ENCODE data around the gene PACSIN2.

PACSIN2 gene

GRCh38 chr22:42910221-42910942 lies 104.6 kb downstream of the PACSIN2 start:
- DNase-seq (no peak), ATAC-seq (no peak)
- Mint-ChIP-seq H3K27ac (no peak overlapping the region), H3K4me3 (no peak overlapping the region), H3K27me3 (no peaks in the 10 kb centered on the region), H3K4me1 (no peaks in the 10 kb centered on the region), H3K9me3 (no peaks in the 10 kb centered on the region)

- H3K9me3 Mint-ChIP-seq: no peaks in the 10 kb centered on the region
- H3K4me1 Mint-ChIP-seq: peaks cover 5% of the 10 kb centered on the region
- H3K27ac Mint-ChIP-seq: no peak overlapping the region
- DNase-seq: no peak
- H3K4me3 Mint-ChIP-seq: no peak overlapping the region
- ATAC-seq: no peak
- H3K27me3 Mint-ChIP-seq: no peaks in the 10 kb centered on the region
Measured at GRCh38 chr22:42909363-42910058, 105.4 kb downstream of the PACSIN2 start.

- Mint-ChIP-seq H3K27ac (peak overlapping the region in 1 of 2 donors; percentile 3), H3K27me3 (no peaks in the 10 kb centered on the region), H3K4me3 (no peak overlapping the region), H3K9me3 (no peaks in the 10 kb centered on the region), H3K4me1 (peaks cover 6% of the 10 kb centered on the region)
- DNase-seq (no peak), ATAC-seq (no peak)
Measured at GRCh38 chr22:42908374-42908746, 106.6 kb downstream of the PACSIN2 start.

GRCh38 chr22:42907404-42908373 lies 107.3 kb downstream of the PACSIN2 start:
- no peak overlapping the region for H3K4me3 Mint-ChIP-seq
- peaks cover 6% of the 10 kb centered on the region for H3K4me1 Mint-ChIP-seq
- no peaks in the 10 kb centered on the region for H3K9me3 Mint-ChIP-seq
- DNase-seq (no peak), ATAC-seq (no peak)
- H3K27me3 Mint-ChIP-seq: no peaks in the 10 kb centered on the region
- no peak overlapping the region for H3K27ac Mint-ChIP-seq

GRCh38 chr22:42906605-42907348 lies 108.2 kb downstream of the PACSIN2 start:
- no peak for DNase-seq
- ATAC-seq: no peak
- H3K4me1 Mint-ChIP-seq: peaks cover 6% of the 10 kb centered on the region
- H3K27ac Mint-ChIP-seq: no peak overlapping the region
- no peak overlapping the region for H3K4me3 Mint-ChIP-seq
- H3K9me3 Mint-ChIP-seq: no peaks in the 10 kb centered on the region
- H3K27me3 Mint-ChIP-seq: no peaks in the 10 kb centered on the region

GRCh38 chr22:42905702-42906183 lies 109.2 kb downstream of the PACSIN2 start:
- H3K27me3 Mint-ChIP-seq: no peaks in the 10 kb centered on the region
- DNase-seq (no peak), ATAC-seq (no peak)
- H3K9me3 Mint-ChIP-seq: no peaks in the 10 kb centered on the region
- no peak overlapping the region for H3K27ac Mint-ChIP-seq
- H3K4me1 Mint-ChIP-seq: peaks cover 6% of the 10 kb centered on the region
- H3K4me3 Mint-ChIP-seq: no peak overlapping the region

- Mint-ChIP-seq H3K9me3 (no peaks in the 10 kb centered on the region), H3K27ac (no peak overlapping the region), H3K27me3 (no peaks in the 10 kb centered on the region), H3K4me1 (peaks cover 6% of the 10 kb centered on the region), H3K4me3 (no peak overlapping the region)
- ATAC-seq (no peak), DNase-seq (no peak)
Measured at GRCh38 chr22:42905217-42905616, 109.7 kb downstream of the PACSIN2 start.

- H3K4me1 Mint-ChIP-seq: peaks cover 8% of the 10 kb centered on the region
Measured at GRCh38 chr22:42904050-42904449, 110.9 kb downstream of the PACSIN2 start.

GRCh38 chr22:42902875-42903510 lies 112.0 kb downstream of the PACSIN2 start:
- H3K27me3 Mint-ChIP-seq: no peaks in the 10 kb centered on the region
- peaks cover 13% of the 10 kb centered on the region for H3K4me1 Mint-ChIP-seq
- no peak for ATAC-seq
- H3K4me3 Mint-ChIP-seq: no peak overlapping the region
- DNase-seq: no peak
- H3K9me3 Mint-ChIP-seq: no peaks in the 10 kb centered on the region
- H3K27ac Mint-ChIP-seq: peak overlapping the region in 1 of 2 donors; percentile 76

More at GRCh38 chr22:42904050-42904449, 110.9 kb downstream of the PACSIN2 start:
- H3K4me3 Mint-ChIP-seq: no peak overlapping the region
- H3K27ac Mint-ChIP-seq: peak overlapping the region in 1 of 2 donors; percentile 35
- no peaks in the 10 kb centered on the region for H3K27me3 Mint-ChIP-seq
- H3K9me3 Mint-ChIP-seq: no peaks in the 10 kb centered on the region
- ATAC-seq: no peak
- no peak for DNase-seq

- Mint-ChIP-seq H3K4me3 (no peak overlapping the region), H3K4me1 (peaks cover 21% of the 10 kb centered on the region), H3K27ac (no peak overlapping the region), H3K27me3 (no peaks in the 10 kb centered on the region), H3K9me3 (no peaks in the 10 kb centered on the region)
- ATAC-seq: no peak
- DNase-seq: no peak
Measured at GRCh38 chr22:42901790-42902508, 113.0 kb downstream of the PACSIN2 start.

- DNase-seq: no peak
- H3K9me3 Mint-ChIP-seq: no peaks in the 10 kb centered on the region
- peaks cover 51% of the 10 kb centered on the region for H3K4me1 Mint-ChIP-seq
- no peak overlapping the region for H3K27ac Mint-ChIP-seq
- ATAC-seq: no peak
- H3K27me3 Mint-ChIP-seq: no peaks in the 10 kb centered on the region
- no peak overlapping the region for H3K4me3 Mint-ChIP-seq
Measured at GRCh38 chr22:42897960-42898359, 117.0 kb downstream of the PACSIN2 start.

- DNase-seq: no peak
- ATAC-seq: no peak
- peak overlapping the region; percentile 21 to 40 for H3K4me3 Mint-ChIP-seq
- H3K27ac Mint-ChIP-seq: peak overlapping the region; percentile 19 to 84
- H3K4me1 Mint-ChIP-seq: peaks cover 51% of the 10 kb centered on the region
- H3K27me3 Mint-ChIP-seq: no peaks in the 10 kb centered on the region
- no peaks in the 10 kb centered on the region for H3K9me3 Mint-ChIP-seq
Measured at GRCh38 chr22:42895541-42895981, 119.4 kb downstream of the PACSIN2 start.

- DNase-seq (peak in 1 of 2 donors; percentile 28), ATAC-seq (peak; percentile 91)
- H3K4me1 Mint-ChIP-seq: peaks cover 51% of the 10 kb centered on the region
- H3K27me3 Mint-ChIP-seq: no peaks in the 10 kb centered on the region
- peak overlapping the region; percentile 21 to 40 for H3K4me3 Mint-ChIP-seq
- no peaks in the 10 kb centered on the region for H3K9me3 Mint-ChIP-seq
- H3K27ac Mint-ChIP-seq: peak overlapping the region in 1 of 2 donors; percentile 84
Measured at GRCh38 chr22:42895087-42895486, 119.9 kb downstream of the PACSIN2 start.
